Measurements from ENCODE around the gene PTPRK. TPM values are rescaled to one million over a fixed set of nuclear protein-coding genes. Genes with fewer than 3 reads are reported as not detected.

PTPRK gene
- total and polyA plus RNA-seq, 9 of the 15 experiments (the other 6 are each of a cell fraction or from before 2014, with no cell fraction given), result 0.04 to 0.51 TPM; not detected in 7

DNA sequence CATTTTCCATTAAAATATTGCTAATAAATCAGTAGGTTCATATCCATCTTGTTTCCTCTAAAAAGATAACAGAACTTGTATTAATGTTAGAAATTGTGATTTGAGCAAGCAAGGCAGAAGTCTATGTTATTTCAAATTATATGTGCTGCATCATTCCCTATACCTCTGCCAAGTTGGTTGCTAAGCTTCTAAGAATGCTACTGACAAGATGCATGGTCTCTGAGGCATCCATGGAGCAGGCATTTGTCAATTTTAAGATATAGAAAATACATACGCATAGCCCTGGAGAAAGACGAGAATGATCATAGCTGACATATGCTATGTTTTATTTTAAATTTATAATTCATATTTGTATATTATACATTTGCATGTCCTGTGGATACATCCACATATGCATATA lies 451.2 kb downstream of the PTPRK start:
- intact Hi-C loops (cut with micrococcal nuclease) (no loop called here), in situ Hi-C loops (cut with MboI) (no loop called here)
- H3K4me2 ChIP-seq (ENCODE audit: insufficient read depth, low read length), result no peak overlapping the region
- no peaks in the 10 kb centered on the region for H3K9me3 ChIP-seq (replicated peaks; ENCODE audit: control insufficient read depth, insufficient read depth, low read depth, low read length)
- no peak for ATAC-seq
- ChIA-PET POLR2A (no interaction called here), CTCF (ENCODE audit: low intra/inter-chr PET ratio) (no interaction called here)
- no peak overlapping the region for H3K27ac ChIP-seq (ENCODE audit: extremely low read depth, low read depth, low read length)
- no TSS peak for BruUV-seq (replicated peaks)
- H3K4me3 ChIP-seq, result no peak overlapping the region
- DNase-seq (ENCODE audit: extremely low read depth in 1 of 4, low spot score in 3 of 4), result no peak
- no peaks in the 10 kb centered on the region for H3K4me1 ChIP-seq (replicated peaks in 1 of 2; ENCODE audit: control insufficient read depth in 2 of 2, insufficient read depth in 2 of 2, low read length in 2 of 2)
- no peaks in the 10 kb centered on the region for H3K27me3 ChIP-seq (ENCODE audit: control insufficient read depth in 2 of 2, insufficient read depth in 2 of 2, low read length in 2 of 2)
- no peaks in the 10 kb centered on the region for H4K20me1 ChIP-seq (replicated peaks; ENCODE audit: control insufficient read depth, insufficient read depth, low read length)
- no peak overlapping the region for H2AFZ ChIP-seq (ENCODE audit: low read depth, low read length)
- FAIRE-seq, result no peak
- H3K79me2 ChIP-seq (ENCODE audit: control insufficient read depth, insufficient read depth, low read length), result no peaks in the 10 kb centered on the region
- WGBS (ENCODE audit: insufficient coverage, low coverage, missing lambda C conversion rate), result 6% methylated on average over 2 of the region's 2 CpGs
- no peaks in the 10 kb centered on the region for H3K9me1 ChIP-seq (ENCODE audit: control insufficient read depth, insufficient read depth, low read length)
- TF ChIP-seq TFAM (CRISPR knock-in tag; conservative IDR thresholded peaks at IDR 0.05), result no peak
- TF ChIP-seq CTCF (IDR thresholded peaks at IDR 0.05 in 2 of 3, conservative IDR thresholded peaks at IDR 0.05 in 1 of 3; ENCODE audit: insufficient read depth in 2 of 3, low read depth in 1 of 3, low read length in 3 of 3), result no peak
- no peak for TF ChIP-seq ZBTB34 (CRISPR knock-in tag; IDR thresholded peaks at IDR 0.05)
- no peak for TF ChIP-seq BCOR (IDR thresholded peaks at IDR 0.05)
- TF ChIP-seq FUS (optimal IDR thresholded peaks at IDR 0.05; ENCODE audit: low read depth, low read length), result no peak
- no peak for TF ChIP-seq SNRNP70 (optimal IDR thresholded peaks at IDR 0.05; ENCODE audit: low read depth, low read length)
- TF ChIP-seq PHTF2 (CRISPR knock-in tag; IDR thresholded peaks at IDR 0.05), result no peak
- no peak for TF ChIP-seq POU5F1 (IDR thresholded peaks at IDR 0.05; ENCODE audit: borderline replicate concordance, low read depth, low read length, partially characterized antibody)
- TF ChIP-seq GABPB1 (CRISPR knock-in tag; IDR thresholded peaks at IDR 0.05), result no peak
- TF ChIP-seq HDAC8 (tag; IDR thresholded peaks at IDR 0.05), result no peak
- TF ChIP-seq, protein P1, sequence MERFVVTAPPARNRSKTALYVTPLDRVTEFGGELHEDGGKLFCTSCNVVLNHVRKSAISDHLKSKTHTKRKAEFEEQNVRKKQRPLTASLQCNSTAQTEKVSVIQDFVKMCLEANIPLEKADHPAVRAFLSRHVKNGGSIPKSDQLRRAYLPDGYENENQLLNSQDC (CRISPR knock-in tag; IDR thresholded peaks at IDR 0.05), result no peak
- H3K9ac ChIP-seq (ENCODE audit: insufficient read depth in 1 of 2, low read depth in 2 of 2, low read length in 2 of 2), result no peak overlapping the region
- no peaks in the 10 kb centered on the region for H3K36me3 ChIP-seq (ENCODE audit: control insufficient read depth, insufficient read depth, low read length)

Measured in K562 (cell line).